Activated CD4-positive, alpha-beta T cell treated with anti-CD3 and anti-CD28 coated beads for 36 hours (primary cell): ENCODE measurements around the gene NTHL1. TPM values are rescaled to one million over a fixed set of nuclear protein-coding genes. Genes with fewer than 3 reads are reported as not detected.

Experiments used
- ATAC-seq: fragments of 200-7000 bp; cut with Tn5 transposase; one replicate; pipeline ENCODE4 v1.10.0; 2021; ENCODE audit warnings: mild to moderate bottlenecking, moderate library complexity
- CTCF ChIA-PET: fragments of 350-600 bp; sonication (Branson Sonifier 250); formaldehyde crosslinking; loops from one replicate; lab custom pipeline; 2021; ENCODE audit warnings: antibody characterized with exemption; lab: Charles Lee
- POLR2A ChIA-PET: fragments of 350-600 bp; sonication (Branson Sonifier 250); formaldehyde crosslinking; loops from one replicate; lab custom pipeline; 2021; ENCODE audit warnings: antibody characterized with exemption, inconsistent platforms; lab: Charles Lee
- DNase-seq: peaks from one replicate; pipeline ENCODE4 v3.0.0-alpha.2; 2020
- H3K27ac Mint-ChIP-seq: one replicate; pipeline ENCODE4 v1.8.0; 2021; ENCODE audit warnings: mixed read lengths
- H3K27me3 Mint-ChIP-seq: one replicate; pipeline ENCODE4 v1.8.0; 2021; ENCODE audit warnings: mixed read lengths
- H3K36me3 Mint-ChIP-seq: one replicate; pipeline ENCODE4 v1.8.0; 2021; ENCODE audit warnings: low read depth, mixed read lengths
- H3K4me1 Mint-ChIP-seq: one replicate; pipeline ENCODE4 v1.8.0; 2021; ENCODE audit warnings: mixed read lengths
- H3K4me3 Mint-ChIP-seq: one replicate; pipeline ENCODE4 v1.8.0; 2021; ENCODE audit warnings: mild to moderate bottlenecking, moderate library complexity, mixed read lengths
- H3K9me3 Mint-ChIP-seq: one replicate; pipeline ENCODE4 v1.8.0; 2021; ENCODE audit warnings: low read depth, mixed read lengths
- intact Hi-C, 2 experiments: fragments of 100-400 bp; cut with DNase I in 1 of 2; cut with micrococcal nuclease in 1 of 2; formaldehyde crosslinking; loops; one replicate each; pipeline versions ENCODE4 v1.14.2 to v1.15.1; 2022 to 2024; cut with DNase I, micrococcal nuclease
- total RNA-seq, 2 experiments: library from RNA; stranded (reverse); gene quantifications; one replicate each; pipeline ENCODE4 v1.2.3, GENCODE V29; 2021

The NTHL1 gene
- total RNA-seq, 2 experiments from 2014 or later = 22.6 to 26.1 TPM

GRCh38 chr16:2089706-2090480 is 42.3 kb upstream of the NTHL1 start:
- no peak for ATAC-seq
- Mint-ChIP-seq H3K36me3 (peaks cover 6% of the 10 kb centered on the region), H3K27ac (no peak overlapping the region), H3K27me3 (no peaks in the 10 kb centered on the region), H3K4me3 (no peak overlapping the region), H3K4me1 (no peaks in the 10 kb centered on the region), H3K9me3 (no peaks in the 10 kb centered on the region)
- POLR2A ChIA-PET = no interaction called here
- no peak for DNase-seq
- CTCF ChIA-PET = no interaction called here
- intact Hi-C loops = no loop called here

- no peak for ATAC-seq
- no peaks in the 10 kb centered on the region for H3K4me1 Mint-ChIP-seq
- CTCF ChIA-PET = interaction anchor here (0.5 kb wide), 1 partner anchor 76 kb away, joined by 4 read pairs; no protein-coding TSS in a partner anchor
- H3K9me3 Mint-ChIP-seq = no peaks in the 10 kb centered on the region
- no peaks in the 10 kb centered on the region for H3K27me3 Mint-ChIP-seq
- H3K4me3 Mint-ChIP-seq = no peak overlapping the region
- H3K27ac Mint-ChIP-seq = no peak overlapping the region
- intact Hi-C loops = no loop called here
- POLR2A ChIA-PET = no interaction called here
- no peak for DNase-seq
- H3K36me3 Mint-ChIP-seq = peaks cover 3% of the 10 kb centered on the region
Measured at GRCh38 chr16:2088759-2089358, 41.2 kb upstream of the NTHL1 start.

- Mint-ChIP-seq H3K27me3 (no peaks in the 10 kb centered on the region), H3K9me3 (no peaks in the 10 kb centered on the region), H3K27ac (no peak overlapping the region), H3K4me3 (no peak overlapping the region), H3K36me3 (peaks cover 3% of the 10 kb centered on the region), H3K4me1 (peaks cover 1% of the 10 kb centered on the region)
- DNase-seq (no peak), ATAC-seq (no peak)
- ChIA-PET CTCF (interaction anchor here (0.5 kb wide), 1 partner anchor 75 kb away, joined by 4 read pairs; no protein-coding TSS in a partner anchor), POLR2A (no interaction called here)
- intact Hi-C loops = no loop called here
Measured at GRCh38 chr16:2087748-2088631, 40.4 kb upstream of the NTHL1 start.

GRCh38 chr16:2086812-2087747 is 39.4 kb upstream of the NTHL1 start:
- Mint-ChIP-seq H3K9me3 (no peaks in the 10 kb centered on the region), H3K27me3 (no peaks in the 10 kb centered on the region), H3K27ac (no peak overlapping the region), H3K4me3 (no peak overlapping the region), H3K4me1 (peaks cover 2% of the 10 kb centered on the region), H3K36me3 (peaks cover 5% of the 10 kb centered on the region)
- ChIA-PET CTCF (no interaction called here), POLR2A (no interaction called here)
- intact Hi-C loops = no loop called here
- ATAC-seq (no peak), DNase-seq (no peak)

DNA sequence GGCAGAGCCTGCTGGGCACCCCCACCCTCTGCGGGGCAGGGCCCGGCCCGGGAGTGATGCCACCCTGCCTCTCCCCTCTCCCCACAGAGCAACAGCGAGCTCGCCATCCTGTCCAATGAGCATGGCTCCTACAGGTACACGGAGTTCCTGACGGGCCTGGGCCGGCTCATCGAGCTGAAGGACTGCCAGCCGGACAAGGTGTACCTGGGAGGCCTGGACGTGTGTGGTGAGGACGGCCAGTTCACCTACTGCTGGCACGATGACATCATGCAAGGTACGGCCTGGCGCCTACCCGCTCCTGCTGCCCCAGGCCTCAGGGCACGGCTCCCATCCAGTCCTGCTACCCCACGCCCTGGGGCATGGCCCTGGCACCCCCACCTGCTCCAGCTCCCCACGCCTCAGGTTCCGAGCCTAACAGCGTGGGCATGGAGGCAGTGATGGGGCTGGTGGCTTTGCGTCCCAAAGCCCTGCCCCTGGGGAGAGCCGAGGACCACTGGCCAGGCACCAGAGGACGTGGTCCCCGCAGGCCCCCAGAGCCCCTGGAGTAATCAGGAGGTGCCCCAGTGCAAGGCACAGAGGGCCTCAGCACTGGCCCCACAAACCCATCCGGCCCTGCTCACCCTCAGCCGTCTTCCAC is 38.6 kb upstream of the NTHL1 start:
- ChIA-PET POLR2A (no interaction called here), CTCF (no interaction called here)
- no peaks in the 10 kb centered on the region for H3K27me3 Mint-ChIP-seq
- no peak for ATAC-seq
- H3K4me1 Mint-ChIP-seq = peaks cover 2% of the 10 kb centered on the region
- H3K27ac Mint-ChIP-seq = no peak overlapping the region
- no peak overlapping the region for H3K4me3 Mint-ChIP-seq
- H3K9me3 Mint-ChIP-seq = no peaks in the 10 kb centered on the region
- peaks cover 5% of the 10 kb centered on the region for H3K36me3 Mint-ChIP-seq
- intact Hi-C loops = no loop called here
- no peak for DNase-seq

GRCh38 chr16:2085669-2086068 is 38.0 kb upstream of the NTHL1 start:
- POLR2A ChIA-PET = no interaction called here
- DNase-seq (no peak), ATAC-seq (no peak)
- CTCF ChIA-PET = interaction anchor here (0.6 kb wide), 1 partner anchor 979 kb away, joined by 4 read pairs; no protein-coding TSS in a partner anchor
- peaks cover 2% of the 10 kb centered on the region for H3K4me1 Mint-ChIP-seq
- intact Hi-C loops = no loop called here
- H3K27me3 Mint-ChIP-seq = no peaks in the 10 kb centered on the region
- peaks cover 5% of the 10 kb centered on the region for H3K36me3 Mint-ChIP-seq
- H3K27ac Mint-ChIP-seq = no peak overlapping the region
- no peak overlapping the region for H3K4me3 Mint-ChIP-seq
- H3K9me3 Mint-ChIP-seq = no peaks in the 10 kb centered on the region

GRCh38 chr16:2084895-2085625 is 37.4 kb upstream of the NTHL1 start:
- Mint-ChIP-seq H3K36me3 (peaks cover 2% of the 10 kb centered on the region), H3K9me3 (no peaks in the 10 kb centered on the region), H3K4me1 (peaks cover 2% of the 10 kb centered on the region), H3K27ac (no peak overlapping the region), H3K4me3 (no peak overlapping the region), H3K27me3 (no peaks in the 10 kb centered on the region)
- CTCF ChIA-PET = interaction anchor here (0.6 kb wide), 1 partner anchor 979 kb away, joined by 4 read pairs; no protein-coding TSS in a partner anchor
- intact Hi-C loops = no loop called here
- ATAC-seq (no peak), DNase-seq (no peak)
- POLR2A ChIA-PET = no interaction called here

GRCh38 chr16:2083876-2084780 is 36.5 kb upstream of the NTHL1 start:
- Mint-ChIP-seq H3K4me3 (no peak overlapping the region), H3K27ac (no peak overlapping the region), H3K36me3 (peaks cover 2% of the 10 kb centered on the region), H3K27me3 (no peaks in the 10 kb centered on the region), H3K4me1 (peaks cover 2% of the 10 kb centered on the region), H3K9me3 (no peaks in the 10 kb centered on the region)
- ChIA-PET POLR2A (no interaction called here), CTCF (no interaction called here)
- no peak for ATAC-seq
- no peak for DNase-seq
- intact Hi-C loops = no loop called here

GRCh38 chr16:2083409-2083808 is 35.8 kb upstream of the NTHL1 start:
- Mint-ChIP-seq H3K4me1 (peaks cover 2% of the 10 kb centered on the region), H3K27ac (no peak overlapping the region), H3K4me3 (no peak overlapping the region), H3K9me3 (no peaks in the 10 kb centered on the region), H3K36me3 (peaks cover 2% of the 10 kb centered on the region), H3K27me3 (no peaks in the 10 kb centered on the region)
- ATAC-seq = no peak
- DNase-seq = no peak
- intact Hi-C loops = no loop called here
- ChIA-PET CTCF (interaction anchor here (0.5 to 0.7 kb wide), 2 partner anchors 148 to 579 kb away, joined by 3 to 4 read pairs; no protein-coding TSS in a partner anchor), POLR2A (no interaction called here)
